ENCODE measurements around the gene CDKN2AIPNL. TPM values are rescaled to one million over a fixed set of nuclear protein-coding genes. Genes with fewer than 3 reads are reported as not detected.

Gene CDKN2AIPNL
- total and polyA plus RNA-seq, 2 of the 4 experiments (the other 2 are of a cell fraction): 14.0 to 18.1 TPM

DNA sequence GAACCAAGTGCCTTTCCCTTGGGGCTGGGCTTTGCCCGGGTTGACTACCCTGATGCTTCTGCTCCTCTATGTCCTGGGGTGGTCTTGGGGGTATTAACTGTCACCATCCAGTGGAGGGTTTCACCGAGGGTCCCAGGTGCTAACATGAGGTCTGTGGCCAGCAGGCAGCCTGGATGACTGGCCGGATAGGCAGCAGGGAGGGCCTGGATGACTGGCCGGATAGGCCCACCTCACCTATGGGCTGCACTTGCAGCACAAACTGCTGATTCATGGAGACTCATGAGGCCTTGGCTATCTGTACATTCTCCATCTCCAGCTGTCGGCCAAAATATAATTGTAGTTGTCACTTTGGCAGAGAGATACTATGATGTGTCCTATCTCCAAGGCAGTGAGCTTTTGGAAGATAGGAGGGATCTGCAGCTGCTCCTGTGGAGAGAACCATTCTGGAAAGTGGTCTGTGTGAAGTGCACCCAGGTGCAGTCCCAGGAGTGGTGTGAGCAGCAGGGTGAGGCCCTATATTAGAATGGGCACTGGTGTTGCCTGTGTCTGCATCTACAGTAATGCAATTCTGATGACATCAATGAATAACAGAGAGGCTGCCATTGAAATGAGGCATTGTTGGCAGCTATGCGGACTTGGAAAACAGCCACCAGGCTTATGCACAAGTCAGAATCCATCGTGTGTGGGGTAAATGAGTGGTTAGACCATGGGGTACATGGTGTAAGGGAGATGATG lies 26.3 kb upstream of the CDKN2AIPNL start:
- TF ChIP-seq MAFK (IDR thresholded peaks at IDR 0.05; ENCODE audit: low read depth, low read length) (peak; percentile 57), NFE2L2 (IDR thresholded peaks at IDR 0.05; ENCODE audit: low read depth, low read length) (peak; percentile 48; the same call in 1 of the 2 replicates), CEBPB (IDR thresholded peaks at IDR 0.05; ENCODE audit: low read depth, low read length) (peak; percentile 70)
- TF ChIP-seq, protein P1, sequence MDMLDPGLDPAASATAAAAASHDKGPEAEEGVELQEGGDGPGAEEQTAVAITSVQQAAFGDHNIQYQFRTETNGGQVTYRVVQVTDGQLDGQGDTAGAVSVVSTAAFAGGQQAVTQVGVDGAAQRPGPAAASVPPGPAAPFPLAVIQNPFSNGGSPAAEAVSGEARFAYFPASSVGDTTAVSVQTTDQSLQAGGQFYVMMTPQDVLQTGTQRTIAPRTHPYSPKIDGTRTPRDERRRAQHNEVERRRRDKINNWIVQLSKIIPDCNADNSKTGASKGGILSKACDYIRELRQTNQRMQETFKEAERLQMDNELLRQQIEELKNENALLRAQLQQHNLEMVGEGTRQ (IDR thresholded peaks at IDR 0.05; ENCODE audit: low read depth, low read length): no peak
- Histone ChIP-seq H3K4me3 (ENCODE audit: insufficient read depth, low read depth, low read length) (no peak overlapping the region), H2BK15ac (ENCODE audit: low read depth, low read length) (peak overlapping the region; percentile 88; the same call in 2 of the 3 replicates), H2AK9ac (replicated peaks; ENCODE audit: low read depth, low read length, poor library complexity) (peak overlapping the region; percentile 99), H3K9me1 (ENCODE audit: insufficient read depth, low read length) (peaks cover 27% of the 10 kb centered on the region), H3K36me3 (ENCODE audit: control insufficient read depth, insufficient read depth, low read length) (no peaks in the 10 kb centered on the region), H4K20me1 (ENCODE audit: insufficient read depth, low read length) (no peaks in the 10 kb centered on the region), H3K4me2 (ENCODE audit: low read depth, low read length) (peak overlapping the region; percentile 7; the same call in 1 of the 2 replicates), H3K27ac (ENCODE audit: insufficient read depth, low read length) (peak overlapping the region; percentile 88), H2BK120ac (ENCODE audit: low read depth, low read length) (peak overlapping the region; percentile 98), H2AK5ac (ENCODE audit: low read depth, low read length) (peak overlapping the region; percentile 100), H4K5ac (ENCODE audit: low read depth, low read length) (peak overlapping the region; percentile 66), H3K79me1 (ENCODE audit: low read depth in 1 of 2, low read length in 2 of 2) (peaks cover 0 to 18% of the 10 kb centered on the region in 2 experiments; a peak in 2 of 4 replicates), H2AFZ (replicated peaks; ENCODE audit: low read length, poor library complexity) (peak overlapping the region; percentile 84), H3K9ac (ENCODE audit: low read depth, low read length) (0 out of 2 replicates have a peak overlapping the region, but pooled peaks have one; percentile 7), H2BK5ac (ENCODE audit: low read depth, low read length, poor library complexity, severe bottlenecking) (peak overlapping the region; percentile 96), H3K14ac (replicated peaks; ENCODE audit: low read depth, low read length) (peak overlapping the region; percentile 98), H3K4me1 (ENCODE audit: control insufficient read depth, insufficient read depth, low read length) (peaks cover 31% of the 10 kb centered on the region), H4K91ac (ENCODE audit: insufficient read depth, low read depth, low read length) (peak overlapping the region; percentile 92), H3K4ac (ENCODE audit: low read depth, low read length) (peak overlapping the region; percentile 99), H3K23ac (ENCODE audit: low read depth, low read length) (peak overlapping the region; percentile 95), H3K56ac (ENCODE audit: extremely low read depth, insufficient read depth, low read length) (no peak overlapping the region), H4K8ac (ENCODE audit: low read depth in 2 of 2, low read length in 2 of 2) (peak overlapping the region; percentile 59 to 91), H3K18ac (ENCODE audit: low read depth, low read length) (peak overlapping the region; percentile 90), H3K9me3 (ENCODE audit: control insufficient read depth, insufficient read depth, low read length) (no peaks in the 10 kb centered on the region), H2BK20ac (ENCODE audit: low read depth, low read length) (peak overlapping the region; percentile 98), H3K27me3 (ENCODE audit: control insufficient read depth, insufficient read depth, low read length) (no peaks in the 10 kb centered on the region)
- intact Hi-C loops (cut with micrococcal nuclease): loop anchor here (2.0 kb wide), 2 partner anchors 29 to 65 kb away; no protein-coding TSS in a partner anchor
- dilution Hi-C loops (cut with HindIII; ENCODE audit: low sequenced_read_pairs, unreplicated experiment): no loop called here
- POLR2A ChIA-PET (ENCODE audit: unreplicated experiment): no interaction called here
- peak; percentile 90 for DNase-seq
- in situ Hi-C loops (cut with MboI; ENCODE audit: low sequenced_read_pairs): no loop called here
- CTCF ChIA-PET: interaction anchor here (0.6 kb wide), 1 partner anchor 14 kb away, joined by 5 read pairs; no protein-coding TSS in a partner anchor
- BruUV-seq (replicated peaks): no TSS peak
- WGBS, 2 experiments (ENCODE audit: extremely low coverage in 2 of 2, insufficient read length in 1 of 2): 50% methylated on average over 2 of the region's 7 CpGs; no CpG with 5 or more reads in 1 of the 2 experiments
- peak; percentile 24 for ATAC-seq (ENCODE audit: low read depth)
